Subcutaneous adipose tissue (tissue), 4 donors: ENCODE measurements around the gene ZNF473. TPM values are rescaled to one million over a fixed set of nuclear protein-coding genes. Genes with fewer than 3 reads are reported as not detected.

Source experiments
- CTCF ChIP-seq: fragments of 450-650 bp; IDR thresholded peaks from one replicate; pipeline ENCODE4 v1.5.1; 2016; ENCODE audit warnings: low read depth, mild to moderate bottlenecking, control low read depth, antibody characterized with exemption, moderate library complexity
- total RNA-seq, 4 donors: library from RNA; depleted of rRNA; stranded (reverse); fragments of >200 nt; gene quantifications; one replicate each; pipeline ENCODE4 v1.1.0, GENCODE V29; 2016

Gene ZNF473
- total RNA-seq, 4 donors from 2014 or later = 8.0 to 12.4 (median 9.5) TPM

- no peak for TF ChIP-seq CTCF
These were observed 42.1 kb upstream of the ZNF473 start for GRCh38 chr19:49983645-49984229.

GRCh38 chr19:49984491-49984890 is 41.3 kb upstream of the ZNF473 start:
- TF ChIP-seq CTCF = no peak

- TF ChIP-seq CTCF = no peak
These were observed 39.9 kb upstream of the ZNF473 start for GRCh38 chr19:49985871-49986270.

- TF ChIP-seq CTCF = no peak
These were observed 39.5 kb upstream of the ZNF473 start for GRCh38 chr19:49986354-49986753.

- no peak for TF ChIP-seq CTCF
These were observed 38.6 kb upstream of the ZNF473 start for GRCh38 chr19:49987159-49987698.

GRCh38 chr19:49988007-49988406 is 37.8 kb upstream of the ZNF473 start:
- TF ChIP-seq CTCF = no peak

GRCh38 chr19:49988433-49988832 is 37.4 kb upstream of the ZNF473 start:
- TF ChIP-seq CTCF = no peak
